ENCODE results near the gene IL1RAP.
A peak's percentile ranks its signal among the peaks of the same experiment; 100 is the strongest.
"Not testable (repeated sequence)": the region's sequence is repeated elsewhere in the genome, so short reads cannot be mapped to it uniquely, and the experiment has no call there.

IL1RAP gene, protein sequence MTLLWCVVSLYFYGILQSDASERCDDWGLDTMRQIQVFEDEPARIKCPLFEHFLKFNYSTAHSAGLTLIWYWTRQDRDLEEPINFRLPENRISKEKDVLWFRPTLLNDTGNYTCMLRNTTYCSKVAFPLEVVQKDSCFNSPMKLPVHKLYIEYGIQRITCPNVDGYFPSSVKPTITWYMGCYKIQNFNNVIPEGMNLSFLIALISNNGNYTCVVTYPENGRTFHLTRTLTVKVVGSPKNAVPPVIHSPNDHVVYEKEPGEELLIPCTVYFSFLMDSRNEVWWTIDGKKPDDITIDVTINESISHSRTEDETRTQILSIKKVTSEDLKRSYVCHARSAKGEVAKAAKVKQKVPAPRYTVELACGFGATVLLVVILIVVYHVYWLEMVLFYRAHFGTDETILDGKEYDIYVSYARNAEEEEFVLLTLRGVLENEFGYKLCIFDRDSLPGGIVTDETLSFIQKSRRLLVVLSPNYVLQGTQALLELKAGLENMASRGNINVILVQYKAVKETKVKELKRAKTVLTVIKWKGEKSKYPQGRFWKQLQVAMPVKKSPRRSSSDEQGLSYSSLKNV

DNA sequence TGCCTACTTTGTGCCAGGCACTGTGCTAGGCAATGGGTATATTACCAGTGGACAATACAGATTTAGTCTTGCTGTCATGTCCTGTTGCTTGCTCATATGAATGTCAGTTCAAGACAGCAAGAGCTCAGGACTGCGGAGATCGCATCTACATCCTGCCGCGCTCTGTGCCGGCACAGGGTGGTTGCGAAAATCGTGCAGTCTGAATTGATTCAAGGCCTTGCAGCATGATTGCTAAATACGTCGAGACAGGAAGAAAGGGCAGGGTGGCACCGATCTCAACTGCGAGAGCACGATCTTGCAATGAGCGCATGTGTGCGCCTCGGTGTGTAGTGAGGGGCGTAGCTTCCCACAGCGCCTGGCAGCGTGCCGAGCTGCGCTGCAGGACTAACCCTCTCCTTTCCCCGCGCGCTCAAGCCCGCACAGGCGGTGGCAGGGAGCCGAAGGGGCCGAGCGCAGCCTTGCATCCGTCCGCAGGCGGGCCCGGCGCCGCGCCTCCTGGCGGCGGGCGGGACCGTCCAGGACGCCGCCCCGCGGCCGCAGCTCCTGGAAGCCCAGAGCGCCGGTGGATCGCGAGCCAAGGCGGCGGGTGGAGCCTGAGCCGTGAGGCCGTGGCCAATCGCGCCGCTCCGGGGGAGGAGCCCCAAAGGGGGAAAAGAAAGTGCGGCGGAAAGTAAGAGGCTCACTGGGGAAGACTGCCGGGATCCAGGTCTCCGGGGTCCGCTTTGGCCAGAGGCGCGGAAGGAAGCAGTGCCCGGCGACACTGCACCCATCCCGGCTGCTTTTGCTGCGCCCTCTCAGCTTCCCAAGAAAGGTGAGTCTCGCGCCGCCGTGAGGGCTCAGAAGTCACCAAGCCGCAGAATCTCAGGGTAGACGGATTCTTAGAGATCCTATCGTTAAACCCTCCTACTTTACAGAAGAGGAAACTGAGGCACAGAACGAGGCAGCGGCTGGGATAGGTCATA, at the start of gene IL1RAP:
Gene IL1RAP (plus strand): TSS at position 677 of the 962 bp plus-strand sequence. CDS start 50,205 bp downstream, outside the sequence.
- DNase-seq = peak; percentile 92

- no peak for DNase-seq
These were observed 46.0 kb upstream of the IL1RAP start for GRCh38 chr3:190467922-190468321.

- DNase-seq = not testable (repeated sequence)
These were observed 40.6 kb upstream of the IL1RAP start for GRCh38 chr3:190473261-190473660.

DNA sequence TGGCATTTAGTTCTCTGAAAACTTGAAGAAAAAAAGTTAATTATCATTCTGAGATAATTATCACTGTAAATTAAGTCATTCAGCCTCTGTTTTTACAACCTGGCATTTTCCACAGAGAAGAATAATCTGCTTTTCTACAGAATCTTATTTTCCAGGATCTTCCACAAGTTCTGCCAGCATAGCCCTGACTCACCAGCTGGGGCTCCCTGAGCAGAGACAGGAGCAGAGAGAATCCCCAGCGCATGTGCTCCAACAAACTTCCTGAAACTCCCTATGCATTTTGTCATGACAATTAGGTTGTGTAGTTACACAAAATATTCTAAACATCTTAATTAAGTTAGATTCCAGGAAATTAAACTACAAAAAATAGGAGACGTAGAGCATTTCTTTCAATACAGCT, 32.1 kb upstream of the IL1RAP start:
- no peak for DNase-seq

GRCh38 chr3:190485830-190486532, 27.9 kb upstream of the IL1RAP start:
- DNase-seq = no peak

DNA sequence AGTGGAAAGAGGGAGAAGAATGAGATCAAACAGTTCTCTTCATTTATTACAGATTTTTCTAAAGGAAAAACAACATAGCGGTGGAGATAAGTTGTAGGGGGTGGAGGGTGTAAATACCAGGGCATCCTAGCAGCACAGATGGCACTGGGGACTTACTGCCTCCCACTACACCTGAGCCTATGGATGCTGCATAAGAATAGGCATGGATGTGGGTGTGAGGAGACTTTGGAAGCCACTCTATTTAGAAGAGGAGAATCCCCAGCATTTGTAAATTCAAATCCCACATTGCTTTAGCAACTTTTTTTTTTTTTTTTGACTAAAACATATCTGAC, 27.4 kb upstream of the IL1RAP start:
- no peak for DNase-seq

- DNase-seq = no peak
These were observed 26.8 kb upstream of the IL1RAP start for GRCh38 chr3:190486908-190487607.

- DNase-seq = no peak
These were observed 22.3 kb upstream of the IL1RAP start for GRCh38 chr3:190491533-190492054.

DNA sequence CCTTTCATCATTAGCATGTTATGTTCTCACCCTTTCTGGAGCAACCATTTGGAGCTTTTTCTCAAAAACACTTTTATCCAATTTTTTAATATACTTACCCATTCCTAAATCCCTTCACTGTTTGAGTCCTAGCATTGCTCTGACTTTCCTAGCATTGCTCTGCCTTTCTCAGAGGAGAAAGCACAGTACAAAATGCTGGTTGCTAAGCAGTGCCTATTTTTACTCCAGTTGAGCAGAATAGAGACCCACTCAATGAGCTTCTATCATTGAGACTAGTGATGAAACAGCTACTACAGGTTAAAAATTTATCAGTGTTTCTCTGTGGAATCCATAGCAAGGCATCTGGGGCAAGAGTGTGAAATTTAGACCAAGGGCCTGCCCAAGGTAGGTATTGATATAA, 21.8 kb upstream of the IL1RAP start:
- no peak for DNase-seq

- no peak for DNase-seq
These were observed 20.9 kb upstream of the IL1RAP start for GRCh38 chr3:190492966-190493365.

- no peak for DNase-seq
These were observed 19.0 kb upstream of the IL1RAP start for GRCh38 chr3:190494907-190495306.

GRCh38 chr3:190495354-190495753, 18.5 kb upstream of the IL1RAP start:
- no peak for DNase-seq

DNA sequence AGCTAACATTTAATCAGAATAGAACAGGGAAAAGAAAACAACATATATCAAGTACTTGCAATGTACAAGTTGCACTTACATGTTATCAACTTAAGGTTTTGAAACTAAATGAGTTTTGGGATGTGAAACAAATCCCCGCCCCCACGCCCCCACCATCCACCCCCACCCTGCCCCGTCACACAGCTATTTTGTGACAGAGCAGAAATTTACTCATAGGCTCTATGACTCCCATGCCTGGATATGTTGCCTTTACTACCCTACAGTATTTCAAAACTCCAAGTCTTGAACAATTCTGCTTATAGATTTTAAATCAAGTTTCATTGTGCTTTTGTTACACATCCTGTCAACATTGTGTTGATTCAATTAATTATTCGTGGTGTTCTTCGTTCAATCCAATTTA, 18.1 kb upstream of the IL1RAP start:
- DNase-seq = no peak

DNA sequence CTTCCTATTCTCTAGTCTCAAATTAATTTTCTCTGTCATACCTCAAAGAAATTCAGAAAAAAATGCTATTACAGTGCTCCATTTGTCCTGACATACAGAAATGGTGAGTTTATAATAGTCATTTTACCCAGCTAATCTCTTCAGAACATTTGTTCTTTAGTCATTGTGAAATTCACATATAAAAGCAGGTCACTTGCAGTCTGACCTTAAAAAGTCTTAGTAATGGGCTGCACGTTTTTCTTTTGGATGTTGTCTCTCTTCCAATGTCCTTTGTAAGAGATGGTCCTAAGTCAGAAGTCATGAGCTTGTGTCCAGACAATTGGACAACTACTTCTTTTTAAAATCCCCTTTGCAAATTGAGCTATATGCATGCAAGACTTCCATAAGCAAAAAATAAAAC, 17.0 kb upstream of the IL1RAP start:
- no peak for DNase-seq

DNA sequence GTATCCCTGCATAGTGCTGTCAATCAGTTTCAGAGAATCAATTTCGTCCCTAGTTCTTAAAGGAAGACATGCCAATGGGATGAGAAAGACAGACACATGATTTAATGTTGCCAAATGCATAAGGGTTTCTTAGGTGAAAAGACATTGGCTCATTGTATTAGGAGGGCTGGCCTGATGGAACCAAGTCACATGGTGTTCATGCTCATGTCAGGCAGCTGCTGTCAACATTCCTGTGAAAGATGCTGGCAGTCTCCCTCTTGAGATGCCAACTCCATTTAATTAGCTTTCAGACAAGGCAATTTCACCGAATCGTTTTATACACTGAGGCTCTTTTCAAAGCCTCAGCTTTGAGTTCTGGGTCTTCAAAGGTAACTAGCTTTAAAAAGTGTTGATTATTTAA, 16.1 kb upstream of the IL1RAP start:
- no peak for DNase-seq

DNA sequence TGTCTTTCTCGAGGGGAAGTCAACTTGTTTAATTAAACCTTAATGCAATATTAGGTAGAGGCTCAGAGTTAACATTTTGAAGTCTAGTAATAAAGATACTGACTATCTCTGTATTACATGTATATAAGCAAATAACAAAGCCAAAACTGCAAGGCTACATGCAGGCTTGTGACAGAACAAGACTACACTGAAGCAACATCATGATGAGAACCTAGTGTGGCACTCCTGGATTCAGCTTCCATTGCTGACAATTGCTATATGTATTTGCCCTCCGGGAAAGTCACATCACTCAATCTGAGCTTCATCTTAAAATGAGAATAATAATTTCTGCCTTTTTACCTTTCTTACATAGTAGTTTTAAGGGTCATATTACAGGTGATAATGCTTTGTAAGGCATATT, 15.6 kb upstream of the IL1RAP start:
- no peak for DNase-seq

DNA sequence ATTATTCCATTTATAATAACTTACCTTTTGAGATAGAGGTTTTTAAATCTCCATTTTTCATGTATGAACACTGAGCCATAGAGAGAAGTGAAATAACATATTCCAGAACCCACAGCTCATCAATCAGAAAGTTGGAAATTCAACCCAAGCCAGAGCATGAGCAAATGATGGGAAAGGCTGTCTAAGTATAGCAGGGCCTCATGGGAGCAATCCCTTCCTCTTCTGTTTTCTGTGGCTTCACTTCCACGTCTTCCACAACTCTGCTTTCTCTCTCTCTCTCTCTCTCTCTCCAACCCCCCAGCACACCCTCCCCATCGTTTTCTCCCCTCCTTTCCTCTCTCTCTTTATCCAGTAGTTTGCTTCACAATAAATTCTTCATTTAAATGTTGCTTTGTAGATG, 14.8 kb upstream of the IL1RAP start:
- no peak for DNase-seq

DNA sequence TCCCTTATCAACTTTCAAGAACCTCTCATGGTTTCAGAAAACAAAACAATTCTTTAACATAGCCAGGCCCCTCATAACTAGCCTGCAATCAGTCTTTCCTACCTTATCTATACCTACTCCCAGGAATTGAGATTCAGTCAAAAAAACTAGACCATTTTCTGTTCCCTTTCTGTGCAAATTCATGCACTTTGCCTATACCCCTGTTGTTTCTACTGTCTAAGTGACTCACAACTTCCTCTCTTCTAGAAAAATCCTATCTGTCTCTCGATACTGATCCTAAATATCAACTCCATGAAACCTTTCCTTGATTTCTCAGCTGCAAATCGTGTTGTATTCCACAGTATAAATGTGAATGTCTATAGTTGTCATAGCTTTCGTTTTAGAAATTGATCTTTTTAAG, 10.9 kb upstream of the IL1RAP start:
- DNase-seq = no peak

DNA sequence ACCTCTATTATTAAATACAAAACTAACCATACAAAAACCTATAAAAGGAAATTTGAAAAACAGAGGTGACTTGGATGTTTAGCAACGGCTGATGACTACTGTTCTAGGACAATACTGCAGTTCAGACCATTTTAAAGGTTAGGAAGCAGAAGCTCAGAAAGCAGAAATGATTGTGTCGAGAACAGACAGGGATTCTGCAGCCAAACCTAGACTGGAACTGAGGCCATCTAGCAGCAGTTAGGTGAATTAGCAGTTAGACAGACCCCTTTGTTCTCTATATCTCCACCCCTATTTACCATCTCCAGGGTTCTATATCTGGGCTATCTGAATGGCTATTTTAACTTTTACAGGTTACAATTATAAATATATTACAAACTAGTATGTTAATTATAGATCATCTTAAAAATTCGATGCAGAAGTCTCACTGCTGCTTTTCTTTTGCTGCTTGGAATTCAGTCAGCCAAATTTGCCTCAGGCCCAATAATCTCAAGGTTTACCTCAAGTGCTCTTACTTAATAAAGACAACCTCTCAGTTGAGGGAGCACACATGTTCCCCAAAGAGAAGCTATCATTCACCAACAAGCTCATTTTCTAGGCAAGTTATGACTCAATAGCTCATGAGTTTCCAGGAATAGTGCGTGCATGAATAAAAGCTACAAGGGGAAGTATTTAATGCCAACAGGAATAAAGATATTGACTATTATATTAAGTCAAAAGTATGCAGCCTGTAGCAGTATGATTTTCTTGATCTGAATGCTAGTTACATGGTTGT, 9.3 kb upstream of the IL1RAP start:
- DNase-seq = no peak

DNA sequence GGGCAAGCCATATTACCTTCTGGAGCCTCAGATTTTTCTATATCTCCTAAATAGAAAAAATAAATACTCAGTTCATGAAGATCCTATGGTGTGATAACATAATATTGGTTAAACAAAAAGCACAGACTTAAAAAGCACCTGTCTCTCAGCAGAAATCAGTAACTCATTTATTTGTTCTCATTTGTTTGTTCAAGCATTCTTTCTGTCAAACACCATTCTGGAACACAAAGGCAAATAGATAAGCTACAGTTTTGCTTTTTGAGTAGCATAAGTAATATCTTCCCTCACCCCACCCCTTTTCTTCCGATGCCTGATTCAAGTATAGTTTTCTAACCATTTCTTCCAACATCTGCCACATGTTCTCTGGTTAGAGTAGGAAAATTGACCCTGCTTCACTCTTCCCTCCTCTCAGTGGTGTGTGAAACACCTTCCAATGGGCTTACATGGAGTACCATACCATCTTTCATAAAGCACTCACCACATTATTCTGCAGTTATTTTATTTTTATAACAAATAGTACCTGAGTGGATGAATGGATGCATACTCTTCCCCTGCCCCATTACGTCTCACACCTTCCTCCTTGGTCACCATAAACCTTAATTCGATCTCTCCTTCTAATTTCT, 8.4 kb upstream of the IL1RAP start:
- DNase-seq = no peak

- DNase-seq = no peak
These were observed 7.6 kb upstream of the IL1RAP start for GRCh38 chr3:190506271-190506670.
